Body of pancreas (tissue), 4 donors: ENCODE results near the gene HOXD12. TPM values are rescaled to one million over a fixed set of nuclear protein-coding genes. Genes with fewer than 3 reads are reported as not detected.

Experiments used
- ATAC-seq: fragments of 150-250 bp; one replicate; pipeline ENCODE4 v1.9.1; 2016
- DNase-seq, 4 donors: peaks; one replicate each; pipeline ENCODE4 v3.0.0-alpha.2; 2019
- H3K27ac ChIP-seq, 4 donors: fragments of 200-600 bp; sonication (generic); 1 replicate in 3 of 4; 2 replicates in 1 of 4; pipeline versions ENCODE4 v1.5.1 to v1.6.1; 2016 to 2019; ENCODE audit warnings: mild to moderate bottlenecking in 1 of 4, mixed read lengths in 1 of 4, moderate library complexity in 1 of 4
- H3K27me3 ChIP-seq, 2 donors: fragments of 200-600 bp; sonication (generic); one replicate each; pipeline ENCODE4 v1.6.0; 2016; ENCODE audit warnings: mild to moderate bottlenecking in 1 of 2
- H3K36me3 ChIP-seq, 2 donors: fragments of 200-600 bp; sonication (generic); replicated peaks in 1 of 2; 2 replicates each; pipeline ENCODE4 v1.5.1; 2016; ENCODE audit warnings: low read depth in 2 of 2; ENCODE audit not compliant: insufficient read depth in 1 of 2
- H3K4me1 ChIP-seq: fragments of 200-600 bp; sonication (generic); one replicate; pipeline ENCODE4 v1.6.0; 2016
- H3K4me3 ChIP-seq, 2 donors: fragments of 200-600 bp; sonication (generic); 1 replicate in 1 of 2; 2 replicates in 1 of 2; pipeline ENCODE4 v1.5.1; 2016 to 2019
- H3K9me3 ChIP-seq, 3 donors: fragments of 200-600 bp; sonication (generic); 1 replicate in 2 of 3; 2 replicates in 1 of 3; pipeline ENCODE4 v1.5.1; 2016
- CTCF ChIP-seq, 7 experiments: fragments of 450-650 bp in 4 of 7; fragments of 200-600 bp in 3 of 7; sonication (generic) in 3 of 7; IDR thresholded peaks; one replicate each; pipeline ENCODE4 v1.5.1; 2016 to 2019; ENCODE audit warnings: antibody characterized with exemption in 7 of 7
- POLR2A ChIP-seq, 3 donors: fragments of 450-650 bp; IDR thresholded peaks; one replicate each; pipeline ENCODE4 v1.6.1; 2016; ENCODE audit warnings: antibody characterized with exemption in 3 of 3, mild to moderate bottlenecking in 2 of 3
- WGBS, 2 donors: methylation state at CpG; one replicate each; pipeline ENCODE4 v1.1.5; 2017; 5-methylcytosine and 5-hydroxymethylcytosine counted together
- intact Hi-C: fragments of 100-400 bp; cut with DNase I; formaldehyde crosslinking; loops from one replicate; pipeline ENCODE4 v1.15.1; 2023
- total RNA-seq, 2 donors: library from RNA; depleted of rRNA; stranded (reverse); fragments of >200 nt; gene quantifications; one replicate each; pipeline ENCODE4 v1.1.0, GENCODE V29; 2016

Gene HOXD12
- total RNA-seq, 2 donors from 2014 or later, result not detected

GRCh38 chr2:176067589-176068418 is 31.8 kb upstream of the HOXD12 start:
- Histone ChIP-seq H3K9me3 (no peaks in the 10 kb centered on the region), H3K4me3 (no peak overlapping the region), H3K27me3 (peaks cover 0 to 51% of the 10 kb centered on the region in 2 donors), H3K4me1 (peaks cover 26% of the 10 kb centered on the region), H3K36me3 (no peaks in the 10 kb centered on the region), H3K27ac (no peak overlapping the region)
- DNase-seq (no peak), ATAC-seq (peak; percentile 28)
- TF ChIP-seq POLR2A (IDR thresholded peaks at IDR 0.05) (no peak), CTCF (IDR thresholded peaks at IDR 0.05) (no peak)
- intact Hi-C loops, result no loop called here
- WGBS, 2 donors, result 5 to 6% methylated on average over 25 to 38 of the region's 38 CpGs

- no peaks in the 10 kb centered on the region for H3K36me3 ChIP-seq
- intact Hi-C loops, result no loop called here
- ATAC-seq (no peak), DNase-seq (no peak)
- H3K4me3 ChIP-seq, result no peak overlapping the region
- H3K4me1 ChIP-seq, result peaks cover 31% of the 10 kb centered on the region
- WGBS, 2 donors, result 3 to 5% methylated on average over 24 to 30 of the region's 30 CpGs
- no peaks in the 10 kb centered on the region for H3K9me3 ChIP-seq
- H3K27ac ChIP-seq, result no peak overlapping the region
- H3K27me3 ChIP-seq, result peaks cover 0 to 51% of the 10 kb centered on the region in 2 donors
- TF ChIP-seq CTCF (IDR thresholded peaks at IDR 0.05) (no peak), POLR2A (IDR thresholded peaks at IDR 0.05) (no peak)
These were observed 31.2 kb upstream of the HOXD12 start for GRCh38 chr2:176068419-176068832.

- no peaks in the 10 kb centered on the region for H3K36me3 ChIP-seq
- H3K27me3 ChIP-seq, result peaks cover 0 to 54% of the 10 kb centered on the region in 2 donors
- TF ChIP-seq CTCF (IDR thresholded peaks at IDR 0.05) (no peak), POLR2A (IDR thresholded peaks at IDR 0.05) (no peak)
- DNase-seq (no peak), ATAC-seq (no peak)
- 4 to 8% methylated on average over 32 to 58 of the region's 58 CpGs for WGBS, 2 donors
- H3K27ac ChIP-seq, result no peak overlapping the region
- peaks cover 30% of the 10 kb centered on the region for H3K4me1 ChIP-seq
- H3K9me3 ChIP-seq, result no peaks in the 10 kb centered on the region
- H3K4me3 ChIP-seq, result no peak overlapping the region
- intact Hi-C loops, result no loop called here
These were observed 28.0 kb upstream of the HOXD12 start for GRCh38 chr2:176071330-176072291.

- no peak for TF ChIP-seq CTCF (IDR thresholded peaks at IDR 0.05)
- TF ChIP-seq POLR2A (IDR thresholded peaks at IDR 0.05), result no peak
- WGBS, 2 donors, result 16 to 22% methylated on average over 5 of the region's 5 CpGs
- no peak overlapping the region for H3K4me3 ChIP-seq
- intact Hi-C loops, result no loop called here
- H3K9me3 ChIP-seq, result no peaks in the 10 kb centered on the region
- DNase-seq (no peak), ATAC-seq (no peak)
- peaks cover 23% of the 10 kb centered on the region for H3K4me1 ChIP-seq
- H3K27me3 ChIP-seq, result peaks cover 0 to 58% of the 10 kb centered on the region in 2 donors
- no peak overlapping the region for H3K27ac ChIP-seq
- no peaks in the 10 kb centered on the region for H3K36me3 ChIP-seq
These were observed 27.3 kb upstream of the HOXD12 start for GRCh38 chr2:176072292-176072669.
